ENCODE data around the gene CDC123.

- TF ChIP-seq CTCF (conservative IDR thresholded peaks at IDR 0.05; ENCODE audit: low read depth, low read length) (no peak), EZH2phosphoT487 (IDR thresholded peaks at IDR 0.05; ENCODE audit: borderline replicate concordance, low read length) (no peak), EZH2 (IDR thresholded peaks at IDR 0.05; ENCODE audit: low read length, unreplicated experiment) (no peak)
These were observed 8.6 kb upstream of the CDC123 start for GRCh38 chr10:12187321-12187905.
